AG04450 (cell line): ENCODE data around the gene FBXO33. TPM values are rescaled to one million over a fixed set of nuclear protein-coding genes. Genes with fewer than 3 reads are reported as not detected.

Source experiments
- CTCF ChIA-PET: fragments of 300-600, 350-600 bp; formaldehyde crosslinking; extraction: SDS; loops from one replicate; lab custom pipeline; 2022; ENCODE audit warnings: antibody characterized with exemption, inconsistent platforms; lab: Charles Lee
- POLR2A ChIA-PET: fragments of 350-600 bp; formaldehyde crosslinking; extraction: SDS; loops from one replicate; lab custom pipeline; 2021; ENCODE audit warnings: antibody characterized with exemption, inconsistent platforms; lab: Yijun Ruan, JAX
- DNase-seq: peaks from one replicate; pipeline ENCODE4 v3.0.0-alpha.2; 2011; ENCODE audit warnings: low read depth, low spot score
- H3K27ac ChIP-seq: one replicate; pipeline ENCODE4 v1.5.1; 2012; ENCODE audit warnings: low read depth, low read length, control low read depth
- H3K27me3 ChIP-seq: one replicate; pipeline ENCODE4 v1.6.0; 2012; ENCODE audit warnings: low read length; ENCODE audit not compliant: control insufficient read depth, insufficient read depth
- H3K4me3 ChIP-seq: 2 replicates; pipeline ENCODE4 v1.5.1; 2011; ENCODE audit warnings: mild to moderate bottlenecking, low read depth, low read length, control low read depth
- H3K9me3 ChIP-seq: 2 replicates; pipeline ENCODE4 v1.5.1; 2012; ENCODE audit warnings: low read length; ENCODE audit not compliant: control insufficient read depth, insufficient read depth
- CTCF ChIP-seq: IDR thresholded peaks from 2 replicates; pipeline ENCODE4 v1.5.1; 2011; ENCODE audit warnings: low read depth, low read length, control low read depth, inconsistent platforms
- polyA plus RNA-seq: library from polyadenylated mRNA; depleted of rRNA; stranded (reverse); fragments of >200 nt; gene quantifications from 2 replicates; pipeline ENCODE4 v1.2.3, GENCODE V29; 2011

The FBXO33 gene
- polyA plus RNA-seq, 1 experiment = 12.6 TPM

- no peak for TF ChIP-seq CTCF
- Histone ChIP-seq H3K4me3 (no peak overlapping the region), H3K27me3 (no peaks in the 10 kb centered on the region), H3K9me3 (no peaks in the 10 kb centered on the region; the same call in none of the 2 replicates), H3K27ac (no peak overlapping the region)
- CTCF ChIA-PET = interaction anchor here (1.0 to 1.8 kb wide), 2 partner anchors 10 to 309 kb away, joined by 3 to 9 read pairs; no protein-coding TSS in a partner anchor
- POLR2A ChIA-PET = no interaction called here
- no peak for DNase-seq
Measured at GRCh38 chr14:39416072-39416471, 16.2 kb downstream of the FBXO33 start.

GRCh38 chr14:39406560-39406959 is 25.7 kb downstream of the FBXO33 start:
- TF ChIP-seq CTCF = no peak
- POLR2A ChIA-PET = no interaction called here
- Histone ChIP-seq H3K9me3 (no peaks in the 10 kb centered on the region), H3K27ac (no peak overlapping the region), H3K4me3 (no peak overlapping the region), H3K27me3 (no peaks in the 10 kb centered on the region)
- no peak for DNase-seq
- CTCF ChIA-PET = no interaction called here

GRCh38 chr14:39398382-39398781 is 33.9 kb downstream of the FBXO33 start:
- CTCF ChIA-PET = no interaction called here
- H3K27me3 ChIP-seq = no peaks in the 10 kb centered on the region

GRCh38 chr14:39396448-39396847 is 35.8 kb downstream of the FBXO33 start:
- TF ChIP-seq CTCF = no peak
- Histone ChIP-seq H3K9me3 (no peaks in the 10 kb centered on the region), H3K4me3 (no peak overlapping the region), H3K27ac (no peak overlapping the region), H3K27me3 (no peaks in the 10 kb centered on the region)
- CTCF ChIA-PET = no interaction called here
- DNase-seq = no peak
- POLR2A ChIA-PET = no interaction called here

More at GRCh38 chr14:39398382-39398781, 33.9 kb downstream of the FBXO33 start:
- TF ChIP-seq CTCF = no peak
- Histone ChIP-seq H3K4me3 (no peak overlapping the region), H3K27ac (no peak overlapping the region), H3K9me3 (no peaks in the 10 kb centered on the region)
- DNase-seq = no peak
- POLR2A ChIA-PET = no interaction called here

- Histone ChIP-seq H3K9me3 (no peaks in the 10 kb centered on the region), H3K27me3 (no peaks in the 10 kb centered on the region), H3K27ac (no peak overlapping the region), H3K4me3 (no peak overlapping the region)
- no peak for TF ChIP-seq CTCF
- no peak for DNase-seq
- ChIA-PET CTCF (no interaction called here), POLR2A (no interaction called here)
Measured at GRCh38 chr14:39395555-39396254, 36.5 kb downstream of the FBXO33 start.
